Measurements from ENCODE around the gene WNT4. TPM values are rescaled to one million over a fixed set of nuclear protein-coding genes. Genes with fewer than 3 reads are reported as not detected.
"Not testable (repeated sequence)": the region's sequence is repeated elsewhere in the genome, so short reads cannot be mapped to it uniquely, and the experiment has no call there.

WNT4 gene
- total and polyA plus RNA-seq, 2 donors from 2014 or later = 0.45 to 0.69 TPM

- DNase-seq (no peak), FAIRE-seq (no peak)
- Histone ChIP-seq H3K27me3 (ENCODE audit: control insufficient read depth, insufficient read depth, low read length) (no peaks in the 10 kb centered on the region), H3K4me3 (ENCODE audit: low read length in 3 of 3) (no peak overlapping the region), H3K36me3 (ENCODE audit: control insufficient read depth in 2 of 3, insufficient read depth in 3 of 3, low read length in 3 of 3) (peaks cover 6 to 29% (median 23%) of the 10 kb centered on the region in 3 donors), H3K27ac (ENCODE audit: low read depth in 2 of 2, low read length in 2 of 2) (no peak overlapping the region), H3K9me3 (ENCODE audit: control insufficient read depth in 2 of 3, insufficient read depth in 1 of 3, low read length in 3 of 3) (no peaks in the 10 kb centered on the region), H3K9ac (ENCODE audit: low read length in 3 of 3) (no peak overlapping the region), H3K4me1 (ENCODE audit: control insufficient read depth in 2 of 3, insufficient read depth in 2 of 3, low read depth in 1 of 3, low read length in 3 of 3) (peaks cover 0 to 2% (median 0%) of the 10 kb centered on the region in 3 donors)
- intact Hi-C loops (cut with DNase I) = no loop called here
- TF ChIP-seq CTCF (IDR thresholded peaks at IDR 0.05; ENCODE audit: borderline replicate concordance, extremely low read depth, insufficient read depth) = no peak
These were observed 46.4 kb downstream of the WNT4 start for GRCh38 chr1:22096463-22096862.

DNA sequence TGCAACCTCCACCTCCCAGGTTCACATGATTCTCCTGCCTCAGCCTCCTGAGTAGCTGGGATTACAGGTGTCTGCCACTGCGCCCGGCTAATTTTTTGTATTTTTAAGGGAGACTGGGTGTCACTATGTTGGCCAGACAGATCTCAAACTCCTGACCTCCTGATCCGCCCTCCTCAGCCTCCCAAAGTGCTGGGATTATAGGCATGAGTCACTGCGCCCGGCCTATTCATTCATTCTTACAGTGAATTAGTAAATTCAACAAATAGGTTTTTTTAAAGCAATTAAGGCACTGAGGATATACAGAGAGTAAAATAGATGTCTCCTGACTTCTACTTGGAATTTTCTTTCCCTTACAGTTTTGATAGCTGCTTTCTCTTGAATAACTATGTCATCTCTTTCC is 46.9 kb downstream of the WNT4 start:
- DNase-seq (no peak), FAIRE-seq (no peak)
- intact Hi-C loops (cut with DNase I) = no loop called here
- no peaks in the 10 kb centered on the region for H3K27me3 ChIP-seq (ENCODE audit: control insufficient read depth, insufficient read depth, low read length)
- H3K36me3 ChIP-seq (ENCODE audit: control insufficient read depth in 2 of 3, insufficient read depth in 3 of 3, low read length in 3 of 3) = peaks cover 6 to 26% (median 23%) of the 10 kb centered on the region in 3 donors
- H3K9ac ChIP-seq (ENCODE audit: low read length in 3 of 3) = no peak overlapping the region
- H3K4me3 ChIP-seq (ENCODE audit: low read length in 3 of 3) = no peak overlapping the region
- no peak overlapping the region for H3K27ac ChIP-seq (ENCODE audit: low read depth in 2 of 2, low read length in 2 of 2)
- H3K9me3 ChIP-seq (ENCODE audit: control insufficient read depth in 2 of 3, insufficient read depth in 1 of 3, low read length in 3 of 3) = no peaks in the 10 kb centered on the region
- H3K4me1 ChIP-seq (ENCODE audit: control insufficient read depth in 2 of 3, insufficient read depth in 2 of 3, low read depth in 1 of 3, low read length in 3 of 3) = peaks cover 0 to 2% (median 0%) of the 10 kb centered on the region in 3 donors
- TF ChIP-seq CTCF (IDR thresholded peaks at IDR 0.05; ENCODE audit: borderline replicate concordance, extremely low read depth, insufficient read depth) = no peak

DNA sequence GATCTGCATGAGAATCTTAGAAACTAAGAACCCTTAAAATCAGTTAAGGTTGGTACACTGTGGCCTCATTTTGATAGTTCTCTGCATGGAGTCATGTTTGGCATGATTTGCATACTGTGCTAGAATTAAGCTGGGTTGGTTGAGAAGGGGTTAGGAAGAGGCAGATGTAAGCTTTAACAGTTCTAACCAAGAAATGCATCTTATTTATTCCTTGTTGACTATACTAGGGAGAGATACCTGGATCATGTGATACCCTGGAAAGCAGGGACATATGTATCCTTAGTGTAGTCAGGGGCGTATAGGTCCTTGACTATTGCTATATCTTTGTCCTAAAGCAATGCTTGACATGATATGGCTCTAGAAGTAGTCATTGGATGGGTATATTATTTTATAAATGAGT is 49.4 kb downstream of the WNT4 start:
- H3K9me3 ChIP-seq (ENCODE audit: control insufficient read depth in 2 of 3, insufficient read depth in 1 of 3, low read length in 3 of 3) = no peaks in the 10 kb centered on the region
- peaks cover 6 to 22% (median 10%) of the 10 kb centered on the region in 3 donors for H3K36me3 ChIP-seq (ENCODE audit: control insufficient read depth in 2 of 3, insufficient read depth in 3 of 3, low read length in 3 of 3)
- no peak overlapping the region for H3K4me3 ChIP-seq (ENCODE audit: low read length in 3 of 3)
- peaks cover 0 to 15% (median 8%) of the 10 kb centered on the region in 3 donors for H3K4me1 ChIP-seq (ENCODE audit: control insufficient read depth in 2 of 3, insufficient read depth in 2 of 3, low read depth in 1 of 3, low read length in 3 of 3)
- no peak for DNase-seq
- FAIRE-seq = no peak
- intact Hi-C loops (cut with DNase I) = no loop called here
- no peaks in the 10 kb centered on the region for H3K27me3 ChIP-seq (ENCODE audit: control insufficient read depth, insufficient read depth, low read length)
- no peak overlapping the region for H3K27ac ChIP-seq (ENCODE audit: low read depth in 2 of 2, low read length in 2 of 2)
- H3K9ac ChIP-seq (ENCODE audit: low read length in 3 of 3) = no peak overlapping the region
- no peak for TF ChIP-seq CTCF (IDR thresholded peaks at IDR 0.05; ENCODE audit: borderline replicate concordance, extremely low read depth, insufficient read depth)

- FAIRE-seq; H3K9me3 ChIP-seq (ENCODE audit: control insufficient read depth in 2 of 3, insufficient read depth in 1 of 3, low read length in 3 of 3); H3K9ac ChIP-seq (ENCODE audit: low read length in 3 of 3); intact Hi-C loops (cut with DNase I); H3K27me3 ChIP-seq (ENCODE audit: control insufficient read depth, insufficient read depth, low read length); H3K27ac ChIP-seq (ENCODE audit: low read depth in 2 of 2, low read length in 2 of 2); DNase-seq; H3K4me3 ChIP-seq (ENCODE audit: low read length in 3 of 3): not testable (repeated sequence)
- peaks cover 0 to 17% (median 8%) of the 10 kb centered on the region in 3 donors for H3K4me1 ChIP-seq (ENCODE audit: control insufficient read depth in 2 of 3, insufficient read depth in 2 of 3, low read depth in 1 of 3, low read length in 3 of 3)
- peaks cover 6 to 20% (median 14%) of the 10 kb centered on the region in 3 donors for H3K36me3 ChIP-seq (ENCODE audit: control insufficient read depth in 2 of 3, insufficient read depth in 3 of 3, low read length in 3 of 3)
These were observed 50.7 kb downstream of the WNT4 start for GRCh38 chr1:22092026-22092768.
